Spleen (tissue), 11 donors: ENCODE results near the gene SLC9A6. TPM values are rescaled to one million over a fixed set of nuclear protein-coding genes. Genes with fewer than 3 reads are reported as not detected.

Experiments
- DNase-seq: peaks from one replicate; pipeline ENCODE4 v3.0.0-alpha.2; 2020
- H3K27ac ChIP-seq, 8 donors: fragments of 200-600 bp; sonication (generic) in 7 of 8; 1 replicate in 4 of 8; 2 replicates in 4 of 8; pipeline versions ENCODE4 v1.5.0 to v1.8.0; 2016 to 2021; ENCODE audit warnings: inconsistent platforms in 4 of 8, mild to moderate bottlenecking in 4 of 8, moderate library complexity in 1 of 8
- H3K27me3 ChIP-seq, 7 donors: fragments of 200-600 bp; sonication (generic) in 6 of 7; replicated peaks in 1 of 7; 1 replicate in 4 of 7; 2 replicates in 3 of 7; pipeline versions ENCODE4 v1.5.0 to v1.8.0; 2016 to 2021; ENCODE audit warnings: inconsistent platforms in 3 of 7, mild to moderate bottlenecking in 1 of 7
- H3K36me3 ChIP-seq, 6 donors: fragments of 200-600 bp; sonication (generic) in 5 of 6; 1 replicate in 4 of 6; 2 replicates in 2 of 6; pipeline versions ENCODE4 v1.5.0 to v1.8.0; 2016 to 2021; ENCODE audit warnings: inconsistent platforms in 2 of 6
- H3K4me1 ChIP-seq, 6 donors: fragments of 200-600 bp; sonication (generic) in 5 of 6; 1 replicate in 3 of 6; 2 replicates in 3 of 6; pipeline versions ENCODE4 v1.5.0 to v1.8.0; 2016 to 2021; ENCODE audit warnings: inconsistent platforms in 3 of 6
- H3K4me3 ChIP-seq, 8 donors: fragments of 200-600 bp; sonication (generic) in 7 of 8; 1 replicate in 4 of 8; 2 replicates in 4 of 8; pipeline versions ENCODE4 v1.5.0 to v1.8.0; 2016 to 2021; ENCODE audit warnings: inconsistent platforms in 4 of 8, mild to moderate bottlenecking in 4 of 8, moderate library complexity in 2 of 8
- H3K9me3 ChIP-seq, 8 donors: fragments of 200-600 bp; sonication (generic) in 7 of 8; 1 replicate in 4 of 8; 2 replicates in 4 of 8; pipeline versions ENCODE4 v1.5.0 to v1.8.0; 2016 to 2021; ENCODE audit warnings: inconsistent platforms in 4 of 8
- POLR2A ChIP-seq, 3 donors: fragments of 450-650 bp; IDR thresholded peaks; one replicate each; pipeline ENCODE4 v1.5.1; 2017; ENCODE audit warnings: antibody characterized with exemption in 3 of 3, mild to moderate bottlenecking in 1 of 3
- POLR2AphosphoS5 ChIP-seq, 3 donors: sonication (generic); formaldehyde crosslinking; IDR thresholded peaks; one replicate each; pipeline ENCODE4 v1.5.1; 2017; ENCODE audit warnings: antibody characterized with exemption in 3 of 3
- WGBS, 5 donors: extraction: QIAGEN DNeasy Blood & Tissue Kit in 3 of 5; methylation state at CpG; one replicate each; pipeline versions ENCODE4 v1.1.5 to v1.1.7; 2013 to 2018; 5-methylcytosine and 5-hydroxymethylcytosine counted together
- intact Hi-C: fragments of 100-400 bp; cut with DNase I; formaldehyde crosslinking; loops from one replicate; pipeline ENCODE4 v1.15.0; 2023; ENCODE audit warnings: low total_unique reads
- polyA plus RNA-seq, 3 donors: library from polyadenylated mRNA; stranded (reverse); fragments of 200-250 nt; gene quantifications; one replicate each; pipeline ENCODE4 v1.2.1, GENCODE V29; 2013
- total RNA-seq, 7 donors: library from RNA; depleted of rRNA in 3 of 7; stranded (reverse); fragments of >200 nt in 3 of 7; fragmentation: NEBNext Ultra II Directional in 4 of 7; extraction: Animal tissue kit (Norgen Biotek cat#: 25700) in 4 of 7; gene quantifications; one replicate each; pipeline versions ENCODE4 v1.1.0 to v1.2.1, GENCODE V29; 2016 to 2021
- TF ChIP-seq, protein P1 (sequence below), 11 experiments: fragments of 200-600 bp in 7 of 11; fragments of 450-650 bp in 4 of 11; sonication (generic) in 4 of 11; IDR thresholded peaks in 8 of 11; conservative IDR thresholded peaks in 3 of 11; 1 replicate in 7 of 11; 2 replicates in 4 of 11; pipeline versions ENCODE4 v1.4.0 to v1.8.0; 2016 to 2021; ENCODE audit warnings: antibody characterized with exemption in 11 of 11, inconsistent platforms in 4 of 11, mild to moderate bottlenecking in 1 of 11
- donor health status: healthy with polysubstance abuse.
- donor health status: DM: no; HTN: no; CAD: no; lungs with moderate emphysema.
- donor health status: DM: no; HTN: no; CAD: no.
- donor health status: Bipolar disorder and iron deficiency.
- donor health status: healthy.
- donor health status: DM: no; HTN: no; CAD: no.
- donor health status: DM: yes; HTN: yes; CAD: no.

The SLC9A6 gene
- total and polyA plus RNA-seq, 10 donors, result 6.2 to 19.9 (median 13.3) TPM

DNA sequence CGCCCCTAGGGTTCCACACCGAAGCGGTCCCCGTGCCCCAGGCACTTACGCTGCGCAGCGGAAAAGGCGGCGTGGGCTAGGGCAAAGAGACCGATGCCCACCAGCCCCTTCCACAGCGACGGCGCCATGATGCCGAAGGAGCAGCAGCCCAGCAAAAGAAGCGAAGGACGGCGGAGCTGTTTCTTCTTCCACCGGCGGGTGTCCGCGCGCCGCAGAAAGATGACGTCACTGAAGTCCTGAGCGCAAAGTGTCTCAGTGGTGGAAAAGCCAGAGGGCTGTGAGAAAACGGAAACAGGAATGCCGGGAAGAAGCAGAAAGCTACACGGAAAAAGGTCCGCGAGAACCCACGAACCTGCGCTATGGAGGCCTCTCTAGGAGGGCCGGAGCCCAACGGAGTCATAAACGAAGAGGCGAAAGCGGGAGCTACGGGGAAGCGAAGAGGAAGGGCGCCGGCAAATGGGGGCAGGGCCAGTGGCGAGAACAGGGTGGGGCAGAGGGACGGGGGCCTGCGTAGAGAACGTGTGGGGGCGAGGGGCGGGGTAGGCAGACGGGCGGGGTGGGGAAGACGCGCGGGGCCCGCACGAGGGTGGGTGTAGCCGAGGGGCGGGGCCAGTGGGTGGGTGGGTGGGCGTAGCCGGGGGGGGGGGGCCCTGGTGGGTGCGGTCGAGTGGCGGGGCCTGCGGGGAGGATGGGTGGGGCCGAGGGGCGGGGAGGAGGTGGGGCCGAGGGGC, 11.5 kb upstream of the SLC9A6 start, which contains the start of gene MMGT1:
Gene MMGT1 (minus strand): TSS at position 441 of the 731 bp plus-strand sequence. CDS start 313 bp downstream, at position 128.
- H3K4me3 ChIP-seq, result peak within 1 kb of the TSS; percentile 52 to 76 (median 56)
- H3K4me1 ChIP-seq, result peaks cover 6 to 29% (median 15%) of the 10 kb centered on the region in 6 donors
- TF ChIP-seq POLR2AphosphoS5 (IDR thresholded peaks at IDR 0.05) (peak; percentile 77 to 84 (median 80)), POLR2A (IDR thresholded peaks at IDR 0.05) (no peak)
- TF ChIP-seq, protein P1, sequence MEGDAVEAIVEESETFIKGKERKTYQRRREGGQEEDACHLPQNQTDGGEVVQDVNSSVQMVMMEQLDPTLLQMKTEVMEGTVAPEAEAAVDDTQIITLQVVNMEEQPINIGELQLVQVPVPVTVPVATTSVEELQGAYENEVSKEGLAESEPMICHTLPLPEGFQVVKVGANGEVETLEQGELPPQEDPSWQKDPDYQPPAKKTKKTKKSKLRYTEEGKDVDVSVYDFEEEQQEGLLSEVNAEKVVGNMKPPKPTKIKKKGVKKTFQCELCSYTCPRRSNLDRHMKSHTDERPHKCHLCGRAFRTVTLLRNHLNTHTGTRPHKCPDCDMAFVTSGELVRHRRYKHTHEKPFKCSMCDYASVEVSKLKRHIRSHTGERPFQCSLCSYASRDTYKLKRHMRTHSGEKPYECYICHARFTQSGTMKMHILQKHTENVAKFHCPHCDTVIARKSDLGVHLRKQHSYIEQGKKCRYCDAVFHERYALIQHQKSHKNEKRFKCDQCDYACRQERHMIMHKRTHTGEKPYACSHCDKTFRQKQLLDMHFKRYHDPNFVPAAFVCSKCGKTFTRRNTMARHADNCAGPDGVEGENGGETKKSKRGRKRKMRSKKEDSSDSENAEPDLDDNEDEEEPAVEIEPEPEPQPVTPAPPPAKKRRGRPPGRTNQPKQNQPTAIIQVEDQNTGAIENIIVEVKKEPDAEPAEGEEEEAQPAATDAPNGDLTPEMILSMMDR (IDR thresholded peaks at IDR 0.05 in 8 of 11, conservative IDR thresholded peaks at IDR 0.05 in 3 of 11), result peak in 3 of 11 experiments; percentile 4 to 24 (median 18)
- intact Hi-C loops, result no loop called here
- DNase-seq, result peak; percentile 95
- 0 to 42% (median 1%) methylated on average over 22 to 46 of the region's 65 CpGs for WGBS, 5 donors
- peak within 1 kb of the TSS; percentile 78 to 95 (median 90) for H3K27ac ChIP-seq
- H3K36me3 ChIP-seq, result peaks cover 0 to 11% (median 0%) of the 10 kb centered on the region in 6 donors
- no peaks in the 10 kb centered on the region for H3K9me3 ChIP-seq
- H3K27me3 ChIP-seq, result no peaks in the 10 kb centered on the region

DNA sequence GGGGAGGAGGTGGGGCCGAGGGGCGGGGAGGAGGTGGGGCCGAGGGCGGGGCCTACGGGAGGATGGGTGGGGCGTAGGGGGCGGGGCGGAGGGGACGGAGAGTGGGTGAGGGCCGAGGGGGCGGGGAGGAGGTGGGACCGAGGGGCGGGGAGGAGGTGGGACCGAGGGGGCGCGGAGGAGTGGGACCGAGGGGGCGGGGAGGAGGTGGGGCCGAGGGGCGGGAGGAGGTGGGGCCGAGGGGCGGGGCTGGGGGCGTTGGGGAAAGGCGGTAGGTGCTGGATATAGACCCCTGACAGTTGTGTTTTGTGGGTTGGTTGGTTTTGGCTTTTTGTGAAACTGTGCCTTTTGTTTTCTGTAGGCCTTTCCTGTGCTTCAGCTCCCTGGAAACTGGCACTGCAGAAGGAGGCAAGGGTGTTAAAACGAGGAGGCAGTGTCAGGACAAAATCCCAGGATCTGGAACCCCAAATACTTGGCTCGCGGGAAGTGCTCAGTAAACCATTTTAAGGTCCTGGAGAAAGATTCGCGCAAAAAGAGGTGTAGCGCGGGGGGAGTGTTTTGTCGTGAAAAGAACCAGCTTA, 10.9 kb upstream of the SLC9A6 start:
- peaks cover 6 to 29% (median 15%) of the 10 kb centered on the region in 6 donors for H3K4me1 ChIP-seq
- intact Hi-C loops, result no loop called here
- peak; percentile 89 for DNase-seq
- 7 to 50% (median 14%) methylated on average over 8 to 25 of the region's 32 CpGs for WGBS, 5 donors
- peaks cover 0 to 9% (median 0%) of the 10 kb centered on the region in 6 donors for H3K36me3 ChIP-seq
- H3K27me3 ChIP-seq, result no peaks in the 10 kb centered on the region
- TF ChIP-seq POLR2A (IDR thresholded peaks at IDR 0.05) (no peak), POLR2AphosphoS5 (IDR thresholded peaks at IDR 0.05) (no peak)
- TF ChIP-seq, protein P1 (IDR thresholded peaks at IDR 0.05 in 8 of 11, conservative IDR thresholded peaks at IDR 0.05 in 3 of 11), result no peak
- peak overlapping the region in 6 of 8 donors; percentile 37 to 95 (median 76) for H3K27ac ChIP-seq
- H3K4me3 ChIP-seq, result peak overlapping the region in 5 of 8 donors; percentile 19 to 65 (median 31)
- no peaks in the 10 kb centered on the region for H3K9me3 ChIP-seq

DNA sequence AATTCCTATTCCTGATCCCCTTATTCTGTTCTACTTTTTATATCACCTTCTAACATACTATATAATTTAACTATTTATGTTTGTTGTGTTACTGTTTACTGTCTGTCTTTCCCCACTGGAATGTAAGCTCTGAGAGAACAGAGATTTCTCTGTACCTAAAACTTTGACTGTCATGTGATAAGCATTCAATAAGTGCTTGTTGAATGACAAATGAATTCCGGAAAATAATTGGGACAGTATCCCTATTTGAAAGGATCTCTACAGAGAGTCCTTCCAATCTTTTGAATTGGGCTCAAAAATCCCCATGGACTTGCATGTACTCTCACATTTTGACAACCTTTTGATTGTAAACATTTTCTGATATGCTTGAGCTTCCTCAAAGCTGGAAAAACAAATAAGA, 9.8 kb upstream of the SLC9A6 start:
- H3K27ac ChIP-seq, result no peak overlapping the region
- no peaks in the 10 kb centered on the region for H3K9me3 ChIP-seq
- WGBS, 5 donors, result 84 to 100% (median 93%) methylated on average over 1 of the region's 1 CpG
- peaks cover 0 to 2% (median 0%) of the 10 kb centered on the region in 6 donors for H3K36me3 ChIP-seq
- H3K4me1 ChIP-seq, result peaks cover 6 to 29% (median 15%) of the 10 kb centered on the region in 6 donors
- no peak for DNase-seq
- intact Hi-C loops, result no loop called here
- TF ChIP-seq POLR2A (IDR thresholded peaks at IDR 0.05) (no peak), POLR2AphosphoS5 (IDR thresholded peaks at IDR 0.05) (no peak)
- TF ChIP-seq, protein P1 (IDR thresholded peaks at IDR 0.05 in 8 of 11, conservative IDR thresholded peaks at IDR 0.05 in 3 of 11), result no peak
- no peak overlapping the region for H3K4me3 ChIP-seq
- H3K27me3 ChIP-seq, result no peaks in the 10 kb centered on the region

DNA sequence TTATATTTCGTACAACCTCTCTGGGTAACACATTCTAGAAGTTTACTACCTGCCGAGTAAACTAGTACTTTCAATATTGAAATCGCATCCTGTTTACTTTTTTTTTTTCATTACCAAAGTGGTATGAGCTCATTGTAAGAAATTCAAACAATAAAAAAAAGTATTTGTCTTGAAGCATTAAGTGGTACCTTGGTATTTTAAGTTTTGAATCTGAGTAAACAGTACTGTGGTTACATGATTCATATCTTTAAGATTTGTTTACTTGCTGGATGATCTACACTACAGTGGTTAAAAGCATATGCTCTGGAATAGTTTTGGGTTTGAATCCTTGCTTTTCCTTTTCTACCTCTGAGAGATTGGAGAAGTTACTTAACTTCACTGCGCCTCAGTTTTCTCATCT, 7.6 kb upstream of the SLC9A6 start:
- H3K36me3 ChIP-seq, result no peaks in the 10 kb centered on the region
- H3K4me3 ChIP-seq, result no peak overlapping the region
- intact Hi-C loops, result no loop called here
- no peaks in the 10 kb centered on the region for H3K27me3 ChIP-seq
- TF ChIP-seq, protein P1 (IDR thresholded peaks at IDR 0.05 in 8 of 11, conservative IDR thresholded peaks at IDR 0.05 in 3 of 11), result no peak
- TF ChIP-seq POLR2AphosphoS5 (IDR thresholded peaks at IDR 0.05), result no peak
- TF ChIP-seq POLR2A (IDR thresholded peaks at IDR 0.05), result no peak
- WGBS, 5 donors, result 67 to 81% (median 75%) methylated on average over 4 of the region's 4 CpGs
- DNase-seq, result no peak
- no peaks in the 10 kb centered on the region for H3K9me3 ChIP-seq
- H3K4me1 ChIP-seq, result peaks cover under 1 to 23% (median 4%) of the 10 kb centered on the region in 6 donors
- no peak overlapping the region for H3K27ac ChIP-seq
